Smooth muscle cell (in vitro differentiated cells): ENCODE data around the gene ATP1A3. TPM values are rescaled to one million over a fixed set of nuclear protein-coding genes. Genes with fewer than 3 reads are reported as not detected.

Experiments used
- DNase-seq: peaks from one replicate; lab custom pipeline; 2025; ENCODE audit not compliant: unreplicated experiment; lab: John Stamatoyannopoulos, UW
- H2AFZ ChIP-seq: fragments of 200-600 bp; sonication (generic); 2 replicates; pipeline ENCODE4 v1.6.0; 2016; ENCODE audit warnings: antibody characterized with exemption, low read depth, mild to moderate bottlenecking
- H3F3A ChIP-seq: fragments of 200-600 bp; sonication (generic); 2 replicates; pipeline ENCODE4 v1.6.0; 2017; ENCODE audit warnings: antibody characterized with exemption, low read depth
- H3K27ac ChIP-seq: fragments of 200-600 bp; sonication (generic); 2 replicates; pipeline ENCODE4 v1.5.1; 2016; ENCODE audit warnings: low read depth, mild to moderate bottlenecking
- H3K27me3 ChIP-seq: fragments of 200-600 bp; sonication (generic); 2 replicates; pipeline ENCODE4 v1.6.1; 2016; ENCODE audit warnings: low read depth, mild to moderate bottlenecking
- H3K36me3 ChIP-seq: fragments of 200-600 bp; sonication (generic); 2 replicates; pipeline ENCODE4 v1.5.1; 2016; ENCODE audit warnings: low read depth
- H3K4me1 ChIP-seq: fragments of 200-600 bp; sonication (generic); 2 replicates; pipeline ENCODE4 v1.5.1; 2016; ENCODE audit warnings: low read depth
- H3K4me2 ChIP-seq: fragments of 200-600 bp; sonication (generic); 2 replicates; pipeline ENCODE4 v1.6.0; 2016; ENCODE audit warnings: mild to moderate bottlenecking
- H3K4me3 ChIP-seq: fragments of 200-600 bp; sonication (generic); 2 replicates; pipeline ENCODE4 v1.5.1; 2016; ENCODE audit warnings: mild to moderate bottlenecking
- H3K79me2 ChIP-seq: fragments of 200-600 bp; sonication (generic); 2 replicates; pipeline ENCODE4 v1.6.0; 2016; ENCODE audit warnings: low read depth, mild to moderate bottlenecking
- H3K9ac ChIP-seq: fragments of 200-600 bp; sonication (generic); 2 replicates; pipeline ENCODE4 v1.6.0; 2016; ENCODE audit warnings: low read depth
- H3K9me3 ChIP-seq: fragments of 200-600 bp; sonication (generic); replicated peaks from 2 replicates; pipeline ENCODE4 v1.5.1; 2016; ENCODE audit warnings: low read depth
- H4K20me1 ChIP-seq: fragments of 200-600 bp; sonication (generic); 2 replicates; pipeline ENCODE4 v1.6.0; 2016; ENCODE audit warnings: low read depth
- CTCF ChIP-seq: fragments of 200-600 bp; sonication (generic); IDR thresholded peaks from 2 replicates; pipeline ENCODE4 v1.5.1; 2017; ENCODE audit warnings: borderline replicate concordance, mild to moderate bottlenecking, antibody characterized with exemption; ENCODE audit not compliant: insufficient read depth, poor library complexity, severe bottlenecking
- WGBS: methylation state at CpG from one replicate; pipeline ENCODE4 v1.1.7; 2016; ENCODE audit warnings: low lambda C conversion rate; 5-methylcytosine and 5-hydroxymethylcytosine counted together
- polyA plus RNA-seq: library from polyadenylated mRNA; unstranded; fragments of >200 nt; fragmentation: Nextera tagmentation; extraction: Ambion mirVana; gene quantifications from 2 replicates; pipeline ENCODE4 v1.2.1, GENCODE V29; 2016
- total RNA-seq: library from RNA; depleted of rRNA; stranded (reverse); fragments of >200 nt; gene quantifications from 2 replicates; pipeline ENCODE4 v1.2.3, GENCODE V29; 2014

ATP1A3 gene
- total and polyA plus RNA-seq, 2 experiments from 2014 or later, result not detected

- Histone ChIP-seq H3K4me3 (no peak overlapping the region), H3K36me3 (no peaks in the 10 kb centered on the region), H3K79me2 (no peaks in the 10 kb centered on the region), H4K20me1 (no peaks in the 10 kb centered on the region), H3K9ac (no peak overlapping the region), H3F3A (no peaks in the 10 kb centered on the region), H3K27me3 (peaks cover 83% of the 10 kb centered on the region), H3K4me2 (no peak overlapping the region), H3K9me3 (no peaks in the 10 kb centered on the region), H3K4me1 (no peaks in the 10 kb centered on the region), H2AFZ (no peak overlapping the region), H3K27ac (no peak overlapping the region)
- 45% methylated on average over 13 of the region's 26 CpGs for WGBS
- no peak for DNase-seq
- TF ChIP-seq CTCF, result no peak
Observed at GRCh38 chr19:41920882-41921576, 73.0 kb downstream of the ATP1A3 start.

- 95% methylated on average over 33 of the region's 33 CpGs for WGBS
- H3K36me3 ChIP-seq, result no peaks in the 10 kb centered on the region
- no peaks in the 10 kb centered on the region for H3K4me1 ChIP-seq
- no peaks in the 10 kb centered on the region for H3K9me3 ChIP-seq
- H4K20me1 ChIP-seq, result no peaks in the 10 kb centered on the region
- no peak for TF ChIP-seq CTCF
- H3K79me2 ChIP-seq, result no peaks in the 10 kb centered on the region
- H3K27ac ChIP-seq, result no peak overlapping the region
- no peaks in the 10 kb centered on the region for H3F3A ChIP-seq
- no peak for DNase-seq
- no peak overlapping the region for H2AFZ ChIP-seq
- no peak overlapping the region for H3K9ac ChIP-seq
- H3K4me3 ChIP-seq, result no peak overlapping the region
- H3K27me3 ChIP-seq, result peaks cover 84% of the 10 kb centered on the region
- no peak overlapping the region for H3K4me2 ChIP-seq
Observed at GRCh38 chr19:41919948-41920712, 73.9 kb downstream of the ATP1A3 start.

GRCh38 chr19:41918653-41919244 lies 75.3 kb downstream of the ATP1A3 start:
- Histone ChIP-seq H3K4me2 (no peak overlapping the region), H3K9ac (no peak overlapping the region), H3K79me2 (no peaks in the 10 kb centered on the region), H3K9me3 (no peaks in the 10 kb centered on the region), H4K20me1 (peaks cover 2% of the 10 kb centered on the region), H3K27me3 (peaks cover 84% of the 10 kb centered on the region), H3K27ac (no peak overlapping the region), H3K4me3 (no peak overlapping the region), H3F3A (no peaks in the 10 kb centered on the region), H3K4me1 (no peaks in the 10 kb centered on the region), H3K36me3 (no peaks in the 10 kb centered on the region), H2AFZ (no peak overlapping the region)
- no peak for DNase-seq
- no peak for TF ChIP-seq CTCF
- 87% methylated on average over 5 of the region's 5 CpGs for WGBS
